SK-N-SH treated with all-trans-retinoic acid at 6 μM for 48 hours (cell line): Measurements from ENCODE around the gene PRTFDC1.

Experiments used
- ARNTL ChIP-seq: fragments of 450-650 bp; formaldehyde crosslinking; IDR thresholded peaks from 2 replicates; pipeline ENCODE4 v1.5.0; 2020; ENCODE audit warnings: low read depth, mild to moderate bottlenecking, moderate library complexity, borderline replicate concordance
- ESRRG ChIP-seq: fragments of 250-450 bp; sonication (Bioruptor Pico); IDR thresholded peaks from 2 replicates; pipeline ENCODE4 v1.6.1; 2021; ENCODE audit warnings: mild to moderate bottlenecking
- GLIS3 ChIP-seq: fragments of 250-450 bp; sonication (Bioruptor Pico); IDR thresholded peaks from 2 replicates; pipeline ENCODE4 v1.5.0; 2020; ENCODE audit warnings: mild to moderate bottlenecking, moderate library complexity
- OSR1 ChIP-seq: fragments of 250-450 bp; sonication (Bioruptor Pico); IDR thresholded peaks from 2 replicates; pipeline ENCODE4 v1.8.0; 2022; ENCODE audit warnings: moderate library complexity, mild to moderate bottlenecking, inconsistent platforms
- RARB ChIP-seq: fragments of 250-450 bp; sonication (Bioruptor Pico); IDR thresholded peaks from 2 replicates; pipeline ENCODE4 v1.8.0; 2021; ENCODE audit warnings: mild to moderate bottlenecking, moderate library complexity
- TOX ChIP-seq: fragments of 250-450 bp; sonication (Bioruptor Pico); IDR thresholded peaks from 2 replicates; pipeline ENCODE4 v1.8.0; 2021; ENCODE audit warnings: mild to moderate bottlenecking, moderate library complexity, borderline replicate concordance
- ZC3H10 ChIP-seq: fragments of 250-450 bp; sonication (Bioruptor Pico); IDR thresholded peaks from 2 replicates; pipeline ENCODE4 v1.5.1; 2021; ENCODE audit warnings: mild to moderate bottlenecking, moderate library complexity
- ZFP3 ChIP-seq: fragments of 250-450 bp; sonication (Bioruptor Pico); IDR thresholded peaks from 2 replicates; pipeline ENCODE4 v1.5.0; 2020; ENCODE audit warnings: mild to moderate bottlenecking, moderate library complexity
- ZFP30 ChIP-seq: fragments of 450-650 bp; formaldehyde crosslinking; IDR thresholded peaks from 2 replicates; pipeline ENCODE4 v1.5.0; 2022; ENCODE audit warnings: mild to moderate bottlenecking, moderate library complexity
- TF ChIP-seq, protein P1 (sequence below): fragments of 250-450 bp; sonication (Bioruptor Pico); IDR thresholded peaks from 2 replicates; pipeline ENCODE4 v1.8.0; 2021; ENCODE audit warnings: low read depth, mild to moderate bottlenecking, moderate library complexity, borderline replicate concordance
- TF ChIP-seq, protein P2 (sequence below): fragments of 250-450 bp; sonication (Bioruptor Pico); IDR thresholded peaks from 2 replicates; pipeline ENCODE4 v1.5.1; 2021; ENCODE audit warnings: mild to moderate bottlenecking, moderate library complexity
- TF ChIP-seq, protein P3 (sequence below): fragments of 250-450 bp; sonication (Bioruptor Pico); IDR thresholded peaks from 2 replicates; pipeline ENCODE4 v1.8.0; 2020; ENCODE audit warnings: mild to moderate bottlenecking, moderate library complexity, borderline replicate concordance
- TF ChIP-seq, protein P4 (sequence below): fragments of 250-450 bp; sonication (Bioruptor Pico); IDR thresholded peaks from 2 replicates; pipeline ENCODE4 v1.5.1; 2020; ENCODE audit warnings: low read depth, mild to moderate bottlenecking, moderate library complexity

DNA sequence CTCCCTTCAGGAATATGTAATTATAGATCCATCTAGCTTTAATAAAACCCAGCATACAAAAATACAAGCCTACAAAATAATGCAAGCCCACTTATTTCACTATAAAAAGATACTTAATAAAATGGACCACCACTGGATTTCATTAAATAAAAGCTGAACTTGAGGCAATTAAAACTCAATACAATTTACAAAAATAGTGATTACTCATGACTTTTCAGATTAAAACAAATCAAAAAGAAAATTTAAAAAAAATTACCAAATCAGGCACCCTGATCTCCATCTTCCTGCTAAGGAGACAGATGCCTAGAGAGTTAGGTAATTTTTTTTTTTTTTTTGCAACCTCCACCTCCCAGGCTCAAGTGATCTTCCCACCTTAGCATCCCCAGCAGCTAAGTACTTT, 41.8 kb downstream of the PRTFDC1 start:
- TF ChIP-seq, protein P1, sequence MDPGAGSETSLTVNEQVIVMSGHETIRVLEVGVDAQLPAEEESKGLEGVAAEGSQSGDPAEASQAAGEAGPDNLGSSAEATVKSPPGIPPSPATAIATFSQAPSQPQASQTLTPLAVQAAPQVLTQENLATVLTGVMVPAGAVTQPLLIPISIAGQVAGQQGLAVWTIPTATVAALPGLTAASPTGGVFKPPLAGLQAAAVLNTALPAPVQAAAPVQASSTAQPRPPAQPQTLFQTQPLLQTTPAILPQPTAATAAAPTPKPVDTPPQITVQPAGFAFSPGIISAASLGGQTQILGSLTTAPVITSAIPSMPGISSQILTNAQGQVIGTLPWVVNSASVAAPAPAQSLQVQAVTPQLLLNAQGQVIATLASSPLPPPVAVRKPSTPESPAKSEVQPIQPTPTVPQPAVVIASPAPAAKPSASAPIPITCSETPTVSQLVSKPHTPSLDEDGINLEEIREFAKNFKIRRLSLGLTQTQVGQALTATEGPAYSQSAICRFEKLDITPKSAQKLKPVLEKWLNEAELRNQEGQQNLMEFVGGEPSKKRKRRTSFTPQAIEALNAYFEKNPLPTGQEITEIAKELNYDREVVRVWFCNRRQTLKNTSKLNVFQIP (CRISPR knock-in tag) = no peak
- TF ChIP-seq, protein P2, sequence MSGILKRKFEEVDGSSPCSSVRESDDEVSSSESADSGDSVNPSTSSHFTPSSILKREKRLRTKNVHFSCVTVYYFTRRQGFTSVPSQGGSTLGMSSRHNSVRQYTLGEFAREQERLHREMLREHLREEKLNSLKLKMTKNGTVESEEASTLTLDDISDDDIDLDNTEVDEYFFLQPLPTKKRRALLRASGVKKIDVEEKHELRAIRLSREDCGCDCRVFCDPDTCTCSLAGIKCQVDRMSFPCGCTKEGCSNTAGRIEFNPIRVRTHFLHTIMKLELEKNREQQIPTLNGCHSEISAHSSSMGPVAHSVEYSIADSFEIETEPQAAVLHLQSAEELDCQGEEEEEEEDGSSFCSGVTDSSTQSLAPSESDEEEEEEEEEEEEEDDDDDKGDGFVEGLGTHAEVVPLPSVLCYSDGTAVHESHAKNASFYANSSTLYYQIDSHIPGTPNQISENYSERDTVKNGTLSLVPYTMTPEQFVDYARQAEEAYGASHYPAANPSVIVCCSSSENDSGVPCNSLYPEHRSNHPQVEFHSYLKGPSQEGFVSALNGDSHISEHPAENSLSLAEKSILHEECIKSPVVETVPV (CRISPR knock-in tag) = no peak
- TF ChIP-seq, protein P3, sequence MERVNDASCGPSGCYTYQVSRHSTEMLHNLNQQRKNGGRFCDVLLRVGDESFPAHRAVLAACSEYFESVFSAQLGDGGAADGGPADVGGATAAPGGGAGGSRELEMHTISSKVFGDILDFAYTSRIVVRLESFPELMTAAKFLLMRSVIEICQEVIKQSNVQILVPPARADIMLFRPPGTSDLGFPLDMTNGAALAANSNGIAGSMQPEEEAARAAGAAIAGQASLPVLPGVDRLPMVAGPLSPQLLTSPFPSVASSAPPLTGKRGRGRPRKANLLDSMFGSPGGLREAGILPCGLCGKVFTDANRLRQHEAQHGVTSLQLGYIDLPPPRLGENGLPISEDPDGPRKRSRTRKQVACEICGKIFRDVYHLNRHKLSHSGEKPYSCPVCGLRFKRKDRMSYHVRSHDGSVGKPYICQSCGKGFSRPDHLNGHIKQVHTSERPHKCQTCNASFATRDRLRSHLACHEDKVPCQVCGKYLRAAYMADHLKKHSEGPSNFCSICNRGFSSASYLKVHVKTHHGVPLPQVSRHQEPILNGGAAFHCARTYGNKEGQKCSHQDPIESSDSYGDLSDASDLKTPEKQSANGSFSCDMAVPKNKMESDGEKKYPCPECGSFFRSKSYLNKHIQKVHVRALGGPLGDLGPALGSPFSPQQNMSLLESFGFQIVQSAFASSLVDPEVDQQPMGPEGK (CRISPR knock-in tag) = no peak
- TF ChIP-seq ESRRG (CRISPR knock-in tag) (no peak), ARNTL (CRISPR knock-in tag) (no peak), TOX (CRISPR knock-in tag) (no peak), ZFP3 (CRISPR knock-in tag) (no peak), ZC3H10 (CRISPR knock-in tag) (no peak), GLIS3 (CRISPR knock-in tag) (no peak), RARB (CRISPR knock-in tag) (no peak), ZFP30 (CRISPR knock-in tag) (no peak), OSR1 (CRISPR knock-in tag) (no peak)
- TF ChIP-seq, protein P4, sequence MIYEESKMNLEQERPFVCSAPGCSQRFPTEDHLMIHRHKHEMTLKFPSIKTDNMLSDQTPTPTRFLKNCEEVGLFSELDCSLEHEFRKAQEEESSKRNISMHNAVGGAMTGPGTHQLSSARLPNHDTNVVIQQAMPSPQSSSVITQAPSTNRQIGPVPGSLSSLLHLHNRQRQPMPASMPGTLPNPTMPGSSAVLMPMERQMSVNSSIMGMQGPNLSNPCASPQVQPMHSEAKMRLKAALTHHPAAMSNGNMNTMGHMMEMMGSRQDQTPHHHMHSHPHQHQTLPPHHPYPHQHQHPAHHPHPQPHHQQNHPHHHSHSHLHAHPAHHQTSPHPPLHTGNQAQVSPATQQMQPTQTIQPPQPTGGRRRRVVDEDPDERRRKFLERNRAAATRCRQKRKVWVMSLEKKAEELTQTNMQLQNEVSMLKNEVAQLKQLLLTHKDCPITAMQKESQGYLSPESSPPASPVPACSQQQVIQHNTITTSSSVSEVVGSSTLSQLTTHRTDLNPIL = no peak
